Measurements from ENCODE around the gene ZNF100.
"Not testable (repeated sequence)": the region's sequence is repeated elsewhere in the genome, so short reads cannot be mapped to it uniquely, and the experiment has no call there.

Gene ZNF100

GRCh38 chr19:21751384-21751783, 16.0 kb downstream of the ZNF100 start:
- DNase-seq (ENCODE audit: insufficient read length, low spot score), result no peak
- FAIRE-seq, result no peak
- TF ChIP-seq POU2F2 (IDR thresholded peaks at IDR 0.05; ENCODE audit: low read depth, low read length) (no peak), SPI1 (IDR thresholded peaks at IDR 0.05; ENCODE audit: low read depth, low read length) (no peak), POLR2A (IDR thresholded peaks at IDR 0.05; ENCODE audit: low read depth, low read length) (no peak), TAF1 (IDR thresholded peaks at IDR 0.05; ENCODE audit: low read depth, low read length) (no peak)

- no peak for TF ChIP-seq POLR2A (IDR thresholded peaks at IDR 0.05; ENCODE audit: low read depth, low read length)
- no peak for TF ChIP-seq PAX5 (IDR thresholded peaks at IDR 0.05; ENCODE audit: insufficient read depth, low read length, severe bottlenecking)
- no peak for TF ChIP-seq POLR2AphosphoS5 (IDR thresholded peaks at IDR 0.05; ENCODE audit: low read depth, low read length)
- TF ChIP-seq SPI1 (IDR thresholded peaks at IDR 0.05; ENCODE audit: low read depth, low read length), result no peak
- no peak for TF ChIP-seq TAF1 (IDR thresholded peaks at IDR 0.05; ENCODE audit: low read depth, low read length)
- no peak for TF ChIP-seq POU2F2 (IDR thresholded peaks at IDR 0.05; ENCODE audit: low read depth, low read length)
- DNase-seq (ENCODE audit: insufficient read length, low spot score) (no peak), FAIRE-seq (no peak)
These were observed 16.7 kb downstream of the ZNF100 start for GRCh38 chr19:21750586-21751128.

- DNase-seq (ENCODE audit: insufficient read length, low spot score) (no peak), FAIRE-seq (no peak)
- TF ChIP-seq POLR2A (IDR thresholded peaks at IDR 0.05; ENCODE audit: low read depth, low read length) (no peak), SPI1 (IDR thresholded peaks at IDR 0.05; ENCODE audit: low read depth, low read length) (no peak), TAF1 (IDR thresholded peaks at IDR 0.05; ENCODE audit: low read depth, low read length) (no peak), POLR2AphosphoS5 (IDR thresholded peaks at IDR 0.05; ENCODE audit: low read depth, low read length) (no peak), PAX5 (IDR thresholded peaks at IDR 0.05; ENCODE audit: insufficient read depth, low read length, severe bottlenecking) (no peak), POU2F2 (IDR thresholded peaks at IDR 0.05; ENCODE audit: low read depth, low read length) (no peak)
These were observed 18.3 kb downstream of the ZNF100 start for GRCh38 chr19:21749090-21749489.

GRCh38 chr19:21748088-21748487, 19.3 kb downstream of the ZNF100 start:
- no peak for TF ChIP-seq TAF1 (IDR thresholded peaks at IDR 0.05; ENCODE audit: low read depth, low read length)
- TF ChIP-seq SPI1 (IDR thresholded peaks at IDR 0.05; ENCODE audit: low read depth, low read length), result no peak
- no peak for TF ChIP-seq POLR2A (IDR thresholded peaks at IDR 0.05; ENCODE audit: low read depth, low read length)
- no peak for TF ChIP-seq POU2F2 (IDR thresholded peaks at IDR 0.05; ENCODE audit: low read depth, low read length)
- no peak for TF ChIP-seq PAX5 (IDR thresholded peaks at IDR 0.05; ENCODE audit: insufficient read depth, low read length, severe bottlenecking)
- TF ChIP-seq POLR2AphosphoS5 (IDR thresholded peaks at IDR 0.05; ENCODE audit: low read depth, low read length), result no peak
- FAIRE-seq (no peak), DNase-seq (ENCODE audit: insufficient read length, low spot score) (no peak)

GRCh38 chr19:21740559-21740958, 26.8 kb downstream of the ZNF100 start:
- no peak for TF ChIP-seq POLR2A (IDR thresholded peaks at IDR 0.05; ENCODE audit: low read depth, low read length)
- no peak for TF ChIP-seq POU2F2 (IDR thresholded peaks at IDR 0.05; ENCODE audit: low read depth, low read length)
- no peak for TF ChIP-seq SPI1 (IDR thresholded peaks at IDR 0.05; ENCODE audit: low read depth, low read length)
- TF ChIP-seq PAX5 (IDR thresholded peaks at IDR 0.05; ENCODE audit: insufficient read depth, low read length, severe bottlenecking), result no peak
- TF ChIP-seq POLR2AphosphoS5 (IDR thresholded peaks at IDR 0.05; ENCODE audit: low read depth, low read length), result no peak
- TF ChIP-seq TAF1 (IDR thresholded peaks at IDR 0.05; ENCODE audit: low read depth, low read length), result no peak
- DNase-seq (ENCODE audit: insufficient read length, low spot score) (no peak), FAIRE-seq (no peak)

GRCh38 chr19:21726942-21727747, 40.2 kb downstream of the ZNF100 start:
- not testable (repeated sequence) for FAIRE-seq

GRCh38 chr19:21713761-21714160, 53.6 kb downstream of the ZNF100 start:
- DNase-seq (ENCODE audit: insufficient read length, low spot score) (no peak), FAIRE-seq (no peak)
- TF ChIP-seq POLR2A (IDR thresholded peaks at IDR 0.05; ENCODE audit: low read depth, low read length), result no peak
- TF ChIP-seq TAF1 (IDR thresholded peaks at IDR 0.05; ENCODE audit: low read depth, low read length), result no peak
- no peak for TF ChIP-seq PAX5 (IDR thresholded peaks at IDR 0.05; ENCODE audit: insufficient read depth, low read length, severe bottlenecking)
- no peak for TF ChIP-seq POLR2AphosphoS5 (IDR thresholded peaks at IDR 0.05; ENCODE audit: low read depth, low read length)
- TF ChIP-seq SPI1 (IDR thresholded peaks at IDR 0.05; ENCODE audit: low read depth, low read length), result no peak
- no peak for TF ChIP-seq POU2F2 (IDR thresholded peaks at IDR 0.05; ENCODE audit: low read depth, low read length)

More at GRCh38 chr19:21726942-21727747, 40.2 kb downstream of the ZNF100 start:
- DNase-seq (ENCODE audit: insufficient read length, low spot score), result not testable (repeated sequence)

- DNase-seq (ENCODE audit: insufficient read length, low spot score), result no peak
These were observed 57.9 kb downstream of the ZNF100 start for GRCh38 chr19:21709464-21709863.

GRCh38 chr19:21707878-21708277, 59.5 kb downstream of the ZNF100 start:
- FAIRE-seq; DNase-seq (ENCODE audit: insufficient read length, low spot score): not testable (repeated sequence)

More at GRCh38 chr19:21709464-21709863, 57.9 kb downstream of the ZNF100 start:
- TF ChIP-seq PAX5 (IDR thresholded peaks at IDR 0.05; ENCODE audit: insufficient read depth, low read length, severe bottlenecking) (no peak), POLR2A (IDR thresholded peaks at IDR 0.05; ENCODE audit: low read depth, low read length) (no peak), POLR2AphosphoS5 (IDR thresholded peaks at IDR 0.05; ENCODE audit: low read depth, low read length) (no peak), POU2F2 (IDR thresholded peaks at IDR 0.05; ENCODE audit: low read depth, low read length) (no peak), TAF1 (IDR thresholded peaks at IDR 0.05; ENCODE audit: low read depth, low read length) (no peak), SPI1 (IDR thresholded peaks at IDR 0.05; ENCODE audit: low read depth, low read length) (no peak)
- FAIRE-seq, result no peak

- FAIRE-seq (no peak), DNase-seq (ENCODE audit: insufficient read length, low spot score) (no peak)
- TF ChIP-seq POLR2AphosphoS5 (IDR thresholded peaks at IDR 0.05; ENCODE audit: low read depth, low read length) (no peak), POLR2A (IDR thresholded peaks at IDR 0.05; ENCODE audit: low read depth, low read length) (no peak), TAF1 (IDR thresholded peaks at IDR 0.05; ENCODE audit: low read depth, low read length) (no peak), SPI1 (IDR thresholded peaks at IDR 0.05; ENCODE audit: low read depth, low read length) (no peak), PAX5 (IDR thresholded peaks at IDR 0.05; ENCODE audit: insufficient read depth, low read length, severe bottlenecking) (no peak)
These were observed 60.3 kb downstream of the ZNF100 start for GRCh38 chr19:21707065-21707464.

Measured in GM12891 (cell line).